ENCODE data around the gene MSH5.

The MSH5 gene

DNA sequence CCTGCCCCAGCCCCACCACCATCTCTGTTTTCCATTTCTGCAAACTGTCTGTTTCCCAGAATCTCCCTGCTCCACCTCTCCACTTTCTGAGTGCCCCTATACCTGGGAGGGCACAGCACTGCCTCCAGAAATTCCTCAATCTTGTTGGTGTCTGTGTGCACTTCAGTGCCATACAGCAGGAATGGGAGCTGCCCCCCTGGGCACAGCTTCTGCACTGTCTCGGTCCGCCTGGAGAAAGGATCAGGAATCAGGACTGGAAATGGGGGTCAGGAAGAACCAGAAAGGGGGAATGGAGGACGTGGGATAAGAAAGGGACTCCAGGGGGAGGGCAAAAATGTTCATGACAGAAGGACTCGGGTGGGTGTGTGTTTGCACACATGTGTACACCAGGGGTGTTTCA, 6.1 kb upstream of the MSH5 start:
- H3K27me3 Mint-ChIP-seq: no peaks in the 10 kb centered on the region
- peak overlapping the region; percentile 58 for H3K27ac Mint-ChIP-seq
- peaks cover 53% of the 10 kb centered on the region for H3K36me3 Mint-ChIP-seq (ENCODE audit: low read depth)
- peaks cover 66% of the 10 kb centered on the region for H3K4me1 Mint-ChIP-seq (ENCODE audit: low read depth)
- peak overlapping the region; percentile 100 for H3K4me3 Mint-ChIP-seq
- H3K9me3 Mint-ChIP-seq: no peaks in the 10 kb centered on the region

DNA sequence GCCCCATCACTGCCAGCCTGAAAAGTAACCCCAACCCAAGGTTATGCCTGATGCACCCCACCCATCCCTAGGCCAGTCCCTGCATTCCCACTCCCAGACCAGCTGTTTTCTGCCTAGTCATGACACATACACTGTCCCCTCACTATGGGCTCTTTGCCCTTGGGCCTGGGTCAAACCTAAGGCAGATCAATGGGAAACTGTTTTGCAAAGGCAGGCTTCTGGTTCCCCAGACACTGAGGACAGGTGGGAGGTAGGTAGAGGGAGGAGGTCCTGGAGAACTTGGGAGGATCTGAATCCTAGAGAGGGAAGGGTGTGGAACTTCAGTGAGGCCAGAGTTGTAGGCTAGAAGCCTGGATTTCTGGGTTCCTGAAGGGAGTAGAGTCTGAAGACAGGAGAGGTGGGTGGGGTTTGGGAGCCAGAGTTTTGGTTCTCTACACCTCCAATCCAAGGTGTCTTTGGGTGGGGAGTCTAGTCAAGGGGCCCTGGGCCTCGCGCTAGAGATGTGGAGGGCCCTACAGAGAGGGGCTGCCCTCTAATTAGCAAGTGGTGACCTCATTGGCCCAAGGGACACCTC, 5.5 kb upstream of the MSH5 start:
- H3K27ac Mint-ChIP-seq: peak overlapping the region; percentile 80
- H3K9me3 Mint-ChIP-seq: no peaks in the 10 kb centered on the region
- H3K27me3 Mint-ChIP-seq: no peaks in the 10 kb centered on the region
- H3K4me3 Mint-ChIP-seq: peak overlapping the region; percentile 100
- peaks cover 53% of the 10 kb centered on the region for H3K36me3 Mint-ChIP-seq (ENCODE audit: low read depth)
- peaks cover 66% of the 10 kb centered on the region for H3K4me1 Mint-ChIP-seq (ENCODE audit: low read depth)

DNA sequence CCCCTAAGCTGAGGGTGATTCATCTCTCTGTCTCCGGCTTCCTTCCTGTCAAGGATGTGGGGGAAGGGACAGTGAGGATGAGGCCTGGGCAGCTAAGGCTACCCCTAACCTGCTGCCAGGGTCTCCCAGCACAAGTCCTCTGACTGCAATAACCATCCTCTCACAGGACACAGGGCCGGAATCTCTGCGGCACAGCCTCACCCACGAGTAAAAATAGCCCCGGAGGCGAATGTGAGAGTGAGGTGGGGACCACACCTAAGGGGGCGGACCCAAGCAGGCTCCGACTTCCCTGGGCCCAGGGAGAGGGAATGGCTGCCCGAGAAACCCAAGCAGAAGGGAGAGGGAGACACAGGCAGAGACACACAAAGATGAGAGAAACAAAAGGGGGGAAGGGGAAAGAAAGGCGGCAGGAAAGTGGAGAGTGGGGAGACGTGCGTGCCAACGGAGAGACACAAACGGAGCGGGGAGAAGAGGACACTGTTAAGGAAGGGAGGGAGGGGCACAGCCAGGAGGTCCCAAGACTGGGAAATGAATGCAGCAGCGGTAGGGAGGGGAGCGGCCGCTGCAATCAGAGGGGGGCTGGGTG, 4.9 kb upstream of the MSH5 start:
- no peaks in the 10 kb centered on the region for H3K27me3 Mint-ChIP-seq
- H3K36me3 Mint-ChIP-seq (ENCODE audit: low read depth): peaks cover 55% of the 10 kb centered on the region
- peak overlapping the region; percentile 100 for H3K4me3 Mint-ChIP-seq
- H3K9me3 Mint-ChIP-seq: no peaks in the 10 kb centered on the region
- H3K4me1 Mint-ChIP-seq (ENCODE audit: low read depth): peaks cover 66% of the 10 kb centered on the region
- H3K27ac Mint-ChIP-seq: peak overlapping the region; percentile 80

DNA sequence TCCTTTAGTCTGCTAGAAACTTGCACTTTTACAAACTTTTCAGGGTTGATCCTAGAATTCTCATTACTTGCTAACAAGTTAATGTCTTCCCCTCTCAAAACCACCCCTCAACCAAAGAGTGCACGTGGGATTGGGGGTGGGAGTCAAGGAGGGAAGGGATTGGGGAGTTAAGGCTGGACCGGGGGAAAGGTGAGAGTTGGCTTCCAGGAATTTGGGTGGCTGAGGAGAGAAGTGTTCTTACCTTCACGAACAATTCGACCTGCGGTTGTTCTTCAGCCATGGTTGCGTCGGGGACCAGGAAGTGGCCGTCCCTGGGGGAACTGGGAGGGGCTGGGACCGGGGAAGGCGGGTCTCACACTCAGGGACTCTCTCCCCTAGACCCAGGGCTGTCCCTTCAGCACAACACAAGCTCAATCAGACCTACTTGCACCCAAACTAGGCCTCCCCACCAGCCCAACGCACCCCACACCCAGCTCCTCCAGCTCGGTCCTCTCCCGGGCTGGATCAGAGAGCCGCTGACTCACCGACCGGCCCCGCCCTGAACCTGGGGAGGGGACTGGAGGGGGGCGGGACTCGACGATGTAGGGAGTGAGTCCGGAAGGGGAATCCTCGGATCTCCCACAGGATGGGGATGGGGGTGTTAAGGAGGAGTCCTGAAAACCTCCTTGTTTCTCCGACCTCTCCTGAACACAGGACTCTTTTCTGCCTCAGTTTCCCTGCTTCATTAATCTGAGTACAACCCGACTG, 3.6 kb upstream of the MSH5 start, which contains the start of gene CLIC1:
CLIC1 (minus strand) TSS at position 510 of the 747 bp plus-strand sequence; CDS start at position 280, 230 bp downstream.
- Mint-ChIP-seq H3K4me1 (ENCODE audit: low read depth) (peaks cover 66% of the 10 kb centered on the region), H3K27ac (peak within 1 kb of the TSS; percentile 80), H3K9me3 (no peaks in the 10 kb centered on the region), H3K4me3 (peak within 1 kb of the TSS; percentile 100), H3K27me3 (no peaks in the 10 kb centered on the region), H3K36me3 (ENCODE audit: low read depth) (peaks cover 57% of the 10 kb centered on the region)

DNA sequence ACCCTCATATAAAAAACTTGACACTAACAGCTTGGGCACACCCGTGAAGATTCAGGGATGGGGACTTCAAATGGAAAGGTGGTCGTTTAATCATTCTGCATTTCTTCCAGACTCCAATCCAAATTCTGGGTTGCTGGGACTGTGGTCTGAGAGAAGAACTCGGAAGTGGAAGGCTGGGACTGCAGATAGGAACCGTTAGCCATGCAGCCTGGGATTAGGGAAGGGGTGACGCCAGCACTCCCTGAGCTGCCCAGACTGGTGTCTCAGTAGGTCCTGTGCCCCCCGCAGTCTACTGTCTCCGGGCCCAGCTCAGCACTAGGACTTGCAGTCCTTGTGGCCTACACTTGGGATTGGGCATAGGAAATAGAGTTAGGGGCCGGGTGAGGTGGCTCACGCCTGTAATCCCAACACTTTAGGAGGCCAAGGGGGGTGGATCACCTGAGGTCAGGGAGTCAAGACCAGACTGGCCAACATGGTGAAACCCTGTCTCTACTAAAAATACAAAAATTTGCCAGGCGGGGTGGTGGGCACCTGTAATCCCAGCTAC, 3.0 kb upstream of the MSH5 start:
- Mint-ChIP-seq H3K9me3 (no peaks in the 10 kb centered on the region), H3K36me3 (ENCODE audit: low read depth) (peaks cover 59% of the 10 kb centered on the region), H3K27me3 (no peaks in the 10 kb centered on the region), H3K4me3 (peak overlapping the region; percentile 100), H3K27ac (peak overlapping the region; percentile 80), H3K4me1 (ENCODE audit: low read depth) (peaks cover 72% of the 10 kb centered on the region)

DNA sequence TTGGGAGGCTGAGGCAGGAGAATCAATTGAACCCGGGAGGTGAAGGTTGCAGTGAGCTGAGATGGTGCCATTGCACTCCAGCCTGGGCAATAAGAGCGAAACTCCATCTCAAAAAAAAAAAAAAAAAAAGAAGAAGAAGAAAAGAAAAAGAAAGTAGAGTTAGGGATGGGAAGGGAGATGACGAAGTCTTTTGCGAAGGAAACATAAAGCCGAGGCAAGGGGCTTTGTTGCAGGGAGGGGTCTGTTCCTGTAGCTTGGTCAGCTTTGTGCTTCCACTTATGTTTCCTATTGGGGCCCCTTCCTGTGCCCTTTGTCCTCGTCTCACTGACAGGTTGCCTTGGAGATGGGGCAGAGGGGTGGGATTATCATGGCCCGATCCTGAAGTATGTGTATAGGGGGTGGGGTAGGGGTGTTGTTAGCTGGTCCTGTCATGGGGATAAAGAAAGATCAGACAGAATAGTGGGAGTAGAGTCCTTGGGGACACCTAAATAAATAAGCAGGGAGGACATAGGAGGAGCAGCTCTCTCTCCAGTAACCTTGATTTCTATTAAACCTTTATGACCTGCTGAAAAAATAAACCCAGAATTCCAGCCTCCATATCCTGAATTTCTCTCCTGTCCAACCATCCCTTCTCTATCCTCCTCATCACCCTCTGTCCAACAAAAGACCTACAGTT, 2.4 kb upstream of the MSH5 start:
- H3K9me3 Mint-ChIP-seq: no peaks in the 10 kb centered on the region
- H3K36me3 Mint-ChIP-seq (ENCODE audit: low read depth): peaks cover 58% of the 10 kb centered on the region
- peaks cover 71% of the 10 kb centered on the region for H3K4me1 Mint-ChIP-seq (ENCODE audit: low read depth)
- no peaks in the 10 kb centered on the region for H3K27me3 Mint-ChIP-seq
- H3K4me3 Mint-ChIP-seq: peak overlapping the region; percentile 100
- peak overlapping the region; percentile 80 for H3K27ac Mint-ChIP-seq

DNA sequence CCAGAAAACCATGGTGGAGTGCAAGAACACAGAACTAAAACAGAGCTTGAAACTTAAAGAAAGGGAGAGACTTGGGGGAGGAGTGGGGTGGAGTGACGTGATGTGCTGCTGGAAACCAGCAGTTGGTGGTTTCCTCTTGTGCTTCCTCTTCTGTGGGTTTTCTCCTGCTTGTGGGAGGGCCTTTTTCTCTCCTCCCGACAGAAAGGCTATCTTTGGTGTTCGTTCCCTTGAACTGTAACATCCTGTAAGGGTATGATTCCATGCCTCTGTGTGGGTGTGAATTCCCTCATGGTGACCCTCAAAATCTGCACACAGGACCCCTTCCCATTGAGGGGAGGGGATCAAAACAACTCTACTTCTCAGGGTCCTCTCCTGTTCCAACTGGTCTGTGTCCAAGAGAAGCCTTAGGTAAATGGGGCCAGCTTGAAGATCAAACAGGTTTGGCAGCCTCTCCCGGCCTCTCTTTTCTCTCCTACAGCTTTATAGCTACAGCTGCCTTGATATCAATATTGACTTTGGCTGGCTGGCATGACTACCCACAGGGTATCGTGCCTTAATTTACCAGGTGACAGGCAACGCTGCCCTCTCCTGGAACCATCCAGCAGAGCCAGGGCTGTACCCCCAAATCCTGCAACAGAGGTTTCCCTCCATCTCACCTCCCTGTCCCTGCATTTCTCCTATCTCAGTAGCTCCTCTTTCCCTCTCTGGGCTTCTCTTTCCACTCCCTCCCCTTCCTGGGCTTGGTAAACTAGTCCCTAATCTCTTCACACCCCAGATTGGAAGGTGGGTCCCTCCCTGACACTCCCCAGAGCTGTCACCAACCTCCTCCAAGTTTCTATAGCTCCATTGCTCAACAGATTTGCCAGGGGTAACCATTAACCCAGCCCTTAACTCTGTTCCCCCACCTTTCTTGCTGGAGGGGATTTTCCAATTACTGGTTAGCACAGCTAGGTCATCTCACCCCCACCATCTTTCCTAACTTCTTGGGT, 1.5 kb upstream of the MSH5 start:
- peak overlapping the region; percentile 100 for H3K4me3 Mint-ChIP-seq
- peaks cover 60% of the 10 kb centered on the region for H3K36me3 Mint-ChIP-seq (ENCODE audit: low read depth)
- H3K27ac Mint-ChIP-seq: peak overlapping the region; percentile 80
- H3K4me1 Mint-ChIP-seq (ENCODE audit: low read depth): peaks cover 68% of the 10 kb centered on the region
- H3K9me3 Mint-ChIP-seq: no peaks in the 10 kb centered on the region
- H3K27me3 Mint-ChIP-seq: no peaks in the 10 kb centered on the region

DNA sequence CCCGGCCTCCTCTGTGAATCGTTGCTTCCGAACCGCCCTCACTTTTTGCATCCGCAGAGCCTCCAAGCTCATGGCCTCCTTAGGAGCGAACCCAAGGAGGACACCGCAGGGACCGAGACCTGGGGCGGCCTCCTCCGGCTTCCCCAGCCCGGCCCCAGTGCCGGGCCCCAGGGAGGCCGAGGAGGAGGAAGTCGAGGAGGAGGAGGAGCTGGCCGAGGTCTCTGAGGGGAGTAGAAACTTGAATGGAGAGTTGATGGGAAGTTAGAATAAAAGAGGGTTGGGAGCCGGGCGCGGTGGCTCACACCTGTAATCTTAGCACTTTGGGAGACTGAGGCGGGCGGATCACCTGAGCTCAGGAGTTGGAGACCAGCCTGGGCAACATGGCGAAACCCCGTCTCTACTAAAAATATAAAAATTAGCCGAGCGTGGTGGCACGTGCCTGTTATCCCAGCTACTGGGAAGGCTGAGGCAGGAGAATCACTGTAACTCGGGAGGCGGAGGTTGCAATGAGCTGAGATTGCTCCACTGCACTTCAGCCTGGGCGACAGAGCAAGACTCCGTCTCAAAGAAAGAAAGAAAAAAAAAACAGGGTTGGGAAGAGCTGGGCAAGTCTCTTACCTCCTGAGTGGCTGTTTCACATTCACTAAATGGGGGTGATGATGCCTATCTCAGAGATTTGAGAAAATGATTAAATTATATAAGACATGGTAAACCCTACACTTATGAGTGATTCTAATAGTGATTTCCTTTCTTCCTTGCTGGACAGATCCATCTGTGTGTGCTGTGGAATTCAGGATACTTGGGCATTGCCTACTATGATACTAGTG, 805 bp downstream of the MSH5 start:
- peak overlapping the region; percentile 96 for H3K4me3 Mint-ChIP-seq
- H3K27ac Mint-ChIP-seq: peak overlapping the region; percentile 94
- no peaks in the 10 kb centered on the region for H3K27me3 Mint-ChIP-seq
- H3K36me3 Mint-ChIP-seq (ENCODE audit: low read depth): peaks cover 58% of the 10 kb centered on the region
- H3K4me1 Mint-ChIP-seq (ENCODE audit: low read depth): peaks cover 55% of the 10 kb centered on the region
- H3K9me3 Mint-ChIP-seq: no peaks in the 10 kb centered on the region

DNA sequence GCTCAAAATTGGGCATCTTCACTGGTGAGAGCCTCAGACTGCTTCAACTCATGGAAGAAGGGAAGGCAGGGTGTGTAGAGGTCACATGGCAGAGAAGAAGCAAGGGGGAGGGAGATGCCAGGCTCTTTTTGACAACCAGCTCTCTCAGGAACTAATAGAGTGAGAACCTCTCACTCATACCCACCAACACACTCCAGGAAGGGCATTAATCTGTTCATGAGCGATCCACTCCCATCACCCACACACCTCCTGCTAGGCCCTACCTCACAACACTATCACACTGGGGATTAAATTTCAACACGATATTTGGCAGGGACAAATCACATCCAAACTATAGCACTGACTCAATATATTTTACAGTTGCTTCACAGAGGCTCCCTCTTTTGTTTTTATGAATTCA, 2.0 kb downstream of the MSH5 start:
- no peaks in the 10 kb centered on the region for H3K27me3 Mint-ChIP-seq
- no peaks in the 10 kb centered on the region for H3K9me3 Mint-ChIP-seq
- peaks cover 50% of the 10 kb centered on the region for H3K4me1 Mint-ChIP-seq (ENCODE audit: low read depth)
- H3K4me3 Mint-ChIP-seq: peak overlapping the region; percentile 96
- H3K27ac Mint-ChIP-seq: peak overlapping the region; percentile 75
- H3K36me3 Mint-ChIP-seq (ENCODE audit: low read depth): peaks cover 60% of the 10 kb centered on the region

DNA sequence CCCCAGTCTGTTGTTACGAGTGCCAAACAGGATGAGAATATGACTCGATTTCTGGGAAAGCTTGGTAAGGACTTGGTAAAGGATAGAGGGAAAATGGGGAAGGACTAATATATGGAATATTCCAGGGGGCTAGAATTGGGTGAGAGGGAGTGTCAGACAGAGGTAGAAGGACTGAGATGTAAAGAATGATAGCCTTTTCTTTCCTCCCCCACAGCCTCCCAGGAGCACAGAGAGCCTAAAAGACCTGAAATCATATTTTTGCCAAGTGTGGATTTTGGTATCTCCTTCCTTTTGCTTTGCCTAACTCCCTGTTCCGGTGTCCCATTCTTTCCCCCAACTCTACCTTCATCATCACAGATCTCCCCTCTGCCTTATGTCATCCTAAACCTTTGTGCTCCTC, 3.1 kb downstream of the MSH5 start:
- no peak overlapping the region for H3K27ac Mint-ChIP-seq
- no peak overlapping the region for H3K4me3 Mint-ChIP-seq
- H3K27me3 Mint-ChIP-seq: no peaks in the 10 kb centered on the region
- no peaks in the 10 kb centered on the region for H3K9me3 Mint-ChIP-seq
- H3K36me3 Mint-ChIP-seq (ENCODE audit: low read depth): peaks cover 71% of the 10 kb centered on the region
- peaks cover 40% of the 10 kb centered on the region for H3K4me1 Mint-ChIP-seq (ENCODE audit: low read depth)

DNA sequence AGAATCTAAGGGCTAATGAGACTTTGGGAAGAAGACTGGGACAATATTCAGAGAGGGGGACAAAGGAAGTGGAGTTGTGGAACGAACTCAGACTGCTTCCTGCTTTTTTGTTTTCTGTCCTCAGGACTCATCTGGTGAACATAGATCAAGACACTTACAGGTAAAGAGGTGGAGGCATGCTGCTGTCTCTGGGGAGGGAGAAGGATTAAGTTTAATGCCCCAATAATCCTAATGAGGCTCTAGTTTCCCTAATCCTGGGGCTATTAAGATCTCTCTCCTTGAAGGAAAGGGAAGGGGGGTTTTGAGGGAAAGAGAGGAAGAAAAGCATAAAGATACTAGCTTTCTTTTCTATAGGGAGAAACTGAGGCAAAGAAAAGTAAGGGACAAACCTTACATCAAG, 4.6 kb downstream of the MSH5 start:
- peaks cover 24% of the 10 kb centered on the region for H3K4me1 Mint-ChIP-seq (ENCODE audit: low read depth)

DNA sequence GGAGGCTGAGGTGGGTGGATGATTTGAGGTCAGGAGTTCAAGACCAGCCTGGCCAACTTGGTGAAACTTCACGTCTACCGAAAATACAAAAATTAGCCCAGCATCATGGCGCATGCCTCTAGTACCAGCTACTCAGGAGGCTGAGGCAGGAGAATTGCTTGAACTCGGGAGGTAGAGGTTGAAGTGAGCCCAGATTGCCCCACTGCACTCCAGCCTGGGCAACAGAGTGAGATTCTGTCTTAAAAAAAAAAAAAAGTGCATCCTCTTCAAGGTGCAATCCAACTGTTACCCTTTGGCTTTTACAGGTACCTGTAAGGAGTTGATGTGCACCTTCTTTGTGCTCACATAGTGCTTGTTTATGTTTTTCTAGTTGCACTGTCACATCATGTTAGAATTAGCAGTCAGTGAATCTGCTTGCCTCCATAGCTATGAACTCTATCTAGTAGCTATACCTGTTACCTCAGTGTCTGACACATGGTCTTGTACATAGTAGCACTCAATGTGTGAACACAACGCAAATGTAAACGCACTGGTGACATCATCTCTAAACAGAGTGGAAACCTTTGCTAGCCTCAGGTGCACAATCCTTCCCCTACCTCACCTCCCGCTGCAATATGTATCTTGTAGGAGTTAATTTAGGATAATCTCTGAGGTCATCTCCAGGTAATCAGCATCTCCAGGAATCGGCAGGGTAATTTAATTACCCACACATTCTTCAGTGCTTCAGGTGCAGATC, 9.7 kb downstream of the MSH5 start:
- Mint-ChIP-seq H3K9me3 (no peaks in the 10 kb centered on the region), H3K27me3 (no peaks in the 10 kb centered on the region), H3K36me3 (ENCODE audit: low read depth) (peaks cover 51% of the 10 kb centered on the region), H3K27ac (no peak overlapping the region), H3K4me3 (no peak overlapping the region), H3K4me1 (ENCODE audit: low read depth) (no peaks in the 10 kb centered on the region)

More for the DNA sequence above, 4.6 kb downstream of the MSH5 start:
- no peak overlapping the region for H3K27ac Mint-ChIP-seq
- peaks cover 81% of the 10 kb centered on the region for H3K36me3 Mint-ChIP-seq (ENCODE audit: low read depth)
- no peaks in the 10 kb centered on the region for H3K27me3 Mint-ChIP-seq
- H3K9me3 Mint-ChIP-seq: no peaks in the 10 kb centered on the region
- H3K4me3 Mint-ChIP-seq: no peak overlapping the region
